WTC11 (cell line): ENCODE results near the gene PDZK1. TPM values are rescaled to one million over a fixed set of nuclear protein-coding genes. Genes with fewer than 3 reads are reported as not detected.

Source experiments
- ATAC-seq: fragments of 200-7000 bp; cut with Tn5 transposase; 2 replicates; pipeline ENCODE4 v1.10.0; 2021; ENCODE audit warnings: mild to moderate bottlenecking, moderate library complexity
- CTCF ChIA-PET: fragments of 300-600 bp; sonication (Branson Sonifier 250); formaldehyde crosslinking; loops from one replicate; lab custom pipeline; 2021; ENCODE audit warnings: antibody characterized with exemption; lab: Charles Lee
- POLR2A ChIA-PET: fragments of 350-600 bp; sonication (Branson Sonifier 250); formaldehyde crosslinking; loops from one replicate; lab custom pipeline; 2021; ENCODE audit warnings: antibody characterized with exemption; lab: Charles Lee
- DNase-seq: peaks from one replicate; pipeline ENCODE4 v3.0.0; 2021; ENCODE audit warnings: low spot score
- H3K27ac Mint-ChIP-seq: 2 replicates; pipeline ENCODE4 v1.8.0; 2021; ENCODE audit warnings: mixed read lengths
- H3K27me3 Mint-ChIP-seq: 2 replicates; pipeline ENCODE4 v1.8.0; 2021; ENCODE audit warnings: low read depth, mild to moderate bottlenecking, moderate library complexity, mixed read lengths
- H3K36me3 Mint-ChIP-seq: 2 replicates; pipeline ENCODE4 v1.8.0; 2021; ENCODE audit warnings: mixed read lengths
- H3K4me1 Mint-ChIP-seq: 2 replicates; pipeline ENCODE4 v1.8.0; 2022; ENCODE audit warnings: mixed read lengths
- H3K4me3 Mint-ChIP-seq: 2 replicates; pipeline ENCODE4 v1.8.0; 2021; ENCODE audit warnings: mild to moderate bottlenecking, moderate library complexity, mixed read lengths
- H3K9me3 Mint-ChIP-seq: 2 replicates; pipeline ENCODE4 v1.8.0; 2021; ENCODE audit warnings: mixed read lengths
- HMGA2 ChIP-seq: fragments of 250-450 bp; sonication (Bioruptor Pico); IDR thresholded peaks from 2 replicates; pipeline ENCODE4 v1.4.0; 2021; ENCODE audit warnings: mild to moderate bottlenecking, moderate library complexity
- JAZF1 ChIP-seq: fragments of 250-450 bp; sonication (Bioruptor Pico); IDR thresholded peaks from 2 replicates; pipeline ENCODE4 v1.9.0; 2021; ENCODE audit warnings: moderate library complexity, mild to moderate bottlenecking, inconsistent platforms
- NR1H2 ChIP-seq: sonication (generic); formaldehyde crosslinking; IDR thresholded peaks from 2 replicates; pipeline ENCODE4 v1.9.0; 2021; ENCODE audit warnings: mild to moderate bottlenecking, moderate library complexity, missing genetic modification reagents
- SMAD3 ChIP-seq: sonication (generic); formaldehyde crosslinking; IDR thresholded peaks from 2 replicates; pipeline ENCODE4 v1.8.0; 2022; ENCODE audit warnings: missing genetic modification reagents, mild to moderate bottlenecking, borderline replicate concordance
- SOX15 ChIP-seq: fragments of 250-450 bp; sonication (Bioruptor Pico); IDR thresholded peaks from 2 replicates; pipeline ENCODE4 v1.9.0; 2021; ENCODE audit warnings: mild to moderate bottlenecking
- SP1 ChIP-seq: sonication (generic); formaldehyde crosslinking; conservative IDR thresholded peaks from 2 replicates; pipeline ENCODE4 v1.8.1; 2022; ENCODE audit warnings: missing genetic modification reagents
- ZNF263 ChIP-seq: sonication (generic); formaldehyde crosslinking; IDR thresholded peaks from 2 replicates; pipeline ENCODE4 v1.8.1; 2022; ENCODE audit warnings: low read depth, mild to moderate bottlenecking, moderate library complexity, missing genetic modification reagents
- ZNF423 ChIP-seq: fragments of 250-450 bp; sonication (Bioruptor Pico); IDR thresholded peaks from 2 replicates; pipeline ENCODE4 v2.1.2; 2022; ENCODE audit warnings: mild to moderate bottlenecking, moderate library complexity
- total RNA-seq: library from RNA; stranded (reverse); gene quantifications from 3 replicates; pipeline ENCODE4 v1.2.3, GENCODE V29; 2021
- TF ChIP-seq, protein P1 (sequence below): sonication (generic); formaldehyde crosslinking; IDR thresholded peaks from 2 replicates; pipeline ENCODE4 v1.8.1; 2023; ENCODE audit warnings: mild to moderate bottlenecking, missing genetic modification reagents, borderline replicate concordance
- TF ChIP-seq, protein P2 (sequence below): sonication (generic); formaldehyde crosslinking; IDR thresholded peaks from 2 replicates; pipeline ENCODE4 v1.8.1; 2022; ENCODE audit warnings: mild to moderate bottlenecking, missing genetic modification reagents, moderate library complexity, borderline replicate concordance
- TF ChIP-seq, protein P3 (sequence below): sonication (generic); formaldehyde crosslinking; conservative IDR thresholded peaks from 2 replicates; pipeline ENCODE4 v1.8.1; 2023; ENCODE audit warnings: mild to moderate bottlenecking, low read depth, missing genetic modification reagents, moderate library complexity
- TF ChIP-seq, protein P4 (sequence below): sonication (generic); formaldehyde crosslinking; IDR thresholded peaks from 2 replicates; pipeline ENCODE4 v1.8.1; 2022; ENCODE audit warnings: low read depth, missing genetic modification reagents, borderline replicate concordance
- TF ChIP-seq, protein P5 (sequence below): sonication (generic); formaldehyde crosslinking; IDR thresholded peaks from 2 replicates; pipeline ENCODE4 v1.8.1; 2023; ENCODE audit warnings: mild to moderate bottlenecking, missing genetic modification reagents, moderate library complexity
- TF ChIP-seq, protein P6 (sequence below): sonication (generic); formaldehyde crosslinking; IDR thresholded peaks from 2 replicates; pipeline ENCODE4 v1.8.1; 2023; ENCODE audit warnings: mild to moderate bottlenecking, missing genetic modification reagents

Gene PDZK1
- total RNA-seq, 1 experiment from 2014 or later, result 0.77 TPM

DNA sequence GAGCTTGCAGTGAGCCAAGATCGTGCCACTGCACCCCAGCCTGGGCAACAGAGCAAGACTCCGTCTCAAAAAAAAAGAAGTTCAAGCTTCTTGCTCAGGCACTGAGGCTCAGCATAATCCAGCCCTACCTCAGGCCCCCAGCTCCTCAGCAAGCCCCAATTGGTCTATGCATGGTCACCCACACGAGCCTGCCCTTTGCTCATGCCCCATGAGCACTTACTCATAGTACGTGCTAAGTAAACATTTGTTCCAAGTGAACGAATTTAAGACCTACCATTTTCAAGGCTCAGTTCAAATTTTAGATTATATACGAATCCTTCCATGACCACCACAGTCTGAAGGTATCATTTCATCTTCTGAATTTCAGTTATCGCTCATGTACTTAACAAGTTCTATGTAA is 4.3 kb downstream of the PDZK1 start:
- Mint-ChIP-seq H3K4me1 (peaks cover 11% of the 10 kb centered on the region), H3K36me3 (no peaks in the 10 kb centered on the region), H3K4me3 (no peak overlapping the region), H3K27ac (no peak overlapping the region), H3K27me3 (no peaks in the 10 kb centered on the region; the same call in 1 of the 2 replicates), H3K9me3 (no peaks in the 10 kb centered on the region)
- DNase-seq (no peak), ATAC-seq (no peak)
- ChIA-PET CTCF (interaction anchor here (0.9 kb wide), 1 partner anchor 18 kb away, joined by 3 read pairs; no protein-coding TSS in a partner anchor), POLR2A (interaction anchor here (0.7 kb wide), 1 partner anchor 54 kb away, joined by 3 read pairs; no protein-coding TSS in a partner anchor)
- TF ChIP-seq ZNF263 (no peak), ZNF423 (CRISPR knock-in tag) (no peak), SMAD3 (no peak), NR1H2 (CRISPR knock-in tag) (no peak), HMGA2 (CRISPR knock-in tag) (no peak), SOX15 (no peak), SP1 (CRISPR knock-in tag) (no peak), JAZF1 (no peak)
- TF ChIP-seq, protein P1, sequence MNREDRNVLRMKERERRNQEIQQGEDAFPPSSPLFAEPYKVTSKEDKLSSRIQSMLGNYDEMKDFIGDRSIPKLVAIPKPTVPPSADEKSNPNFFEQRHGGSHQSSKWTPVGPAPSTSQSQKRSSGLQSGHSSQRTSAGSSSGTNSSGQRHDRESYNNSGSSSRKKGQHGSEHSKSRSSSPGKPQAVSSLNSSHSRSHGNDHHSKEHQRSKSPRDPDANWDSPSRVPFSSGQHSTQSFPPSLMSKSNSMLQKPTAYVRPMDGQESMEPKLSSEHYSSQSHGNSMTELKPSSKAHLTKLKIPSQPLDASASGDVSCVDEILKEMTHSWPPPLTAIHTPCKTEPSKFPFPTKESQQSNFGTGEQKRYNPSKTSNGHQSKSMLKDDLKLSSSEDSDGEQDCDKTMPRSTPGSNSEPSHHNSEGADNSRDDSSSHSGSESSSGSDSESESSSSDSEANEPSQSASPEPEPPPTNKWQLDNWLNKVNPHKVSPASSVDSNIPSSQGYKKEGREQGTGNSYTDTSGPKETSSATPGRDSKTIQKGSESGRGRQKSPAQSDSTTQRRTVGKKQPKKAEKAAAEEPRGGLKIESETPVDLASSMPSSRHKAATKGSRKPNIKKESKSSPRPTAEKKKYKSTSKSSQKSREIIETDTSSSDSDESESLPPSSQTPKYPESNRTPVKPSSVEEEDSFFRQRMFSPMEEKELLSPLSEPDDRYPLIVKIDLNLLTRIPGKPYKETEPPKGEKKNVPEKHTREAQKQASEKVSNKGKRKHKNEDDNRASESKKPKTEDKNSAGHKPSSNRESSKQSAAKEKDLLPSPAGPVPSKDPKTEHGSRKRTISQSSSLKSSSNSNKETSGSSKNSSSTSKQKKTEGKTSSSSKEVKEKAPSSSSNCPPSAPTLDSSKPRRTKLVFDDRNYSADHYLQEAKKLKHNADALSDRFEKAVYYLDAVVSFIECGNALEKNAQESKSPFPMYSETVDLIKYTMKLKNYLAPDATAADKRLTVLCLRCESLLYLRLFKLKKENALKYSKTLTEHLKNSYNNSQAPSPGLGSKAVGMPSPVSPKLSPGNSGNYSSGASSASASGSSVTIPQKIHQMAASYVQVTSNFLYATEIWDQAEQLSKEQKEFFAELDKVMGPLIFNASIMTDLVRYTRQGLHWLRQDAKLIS (CRISPR knock-in tag), result no peak
- TF ChIP-seq, protein P2, sequence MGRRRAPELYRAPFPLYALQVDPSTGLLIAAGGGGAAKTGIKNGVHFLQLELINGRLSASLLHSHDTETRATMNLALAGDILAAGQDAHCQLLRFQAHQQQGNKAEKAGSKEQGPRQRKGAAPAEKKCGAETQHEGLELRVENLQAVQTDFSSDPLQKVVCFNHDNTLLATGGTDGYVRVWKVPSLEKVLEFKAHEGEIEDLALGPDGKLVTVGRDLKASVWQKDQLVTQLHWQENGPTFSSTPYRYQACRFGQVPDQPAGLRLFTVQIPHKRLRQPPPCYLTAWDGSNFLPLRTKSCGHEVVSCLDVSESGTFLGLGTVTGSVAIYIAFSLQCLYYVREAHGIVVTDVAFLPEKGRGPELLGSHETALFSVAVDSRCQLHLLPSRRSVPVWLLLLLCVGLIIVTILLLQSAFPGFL (CRISPR knock-in tag), result no peak
- TF ChIP-seq, protein P3, sequence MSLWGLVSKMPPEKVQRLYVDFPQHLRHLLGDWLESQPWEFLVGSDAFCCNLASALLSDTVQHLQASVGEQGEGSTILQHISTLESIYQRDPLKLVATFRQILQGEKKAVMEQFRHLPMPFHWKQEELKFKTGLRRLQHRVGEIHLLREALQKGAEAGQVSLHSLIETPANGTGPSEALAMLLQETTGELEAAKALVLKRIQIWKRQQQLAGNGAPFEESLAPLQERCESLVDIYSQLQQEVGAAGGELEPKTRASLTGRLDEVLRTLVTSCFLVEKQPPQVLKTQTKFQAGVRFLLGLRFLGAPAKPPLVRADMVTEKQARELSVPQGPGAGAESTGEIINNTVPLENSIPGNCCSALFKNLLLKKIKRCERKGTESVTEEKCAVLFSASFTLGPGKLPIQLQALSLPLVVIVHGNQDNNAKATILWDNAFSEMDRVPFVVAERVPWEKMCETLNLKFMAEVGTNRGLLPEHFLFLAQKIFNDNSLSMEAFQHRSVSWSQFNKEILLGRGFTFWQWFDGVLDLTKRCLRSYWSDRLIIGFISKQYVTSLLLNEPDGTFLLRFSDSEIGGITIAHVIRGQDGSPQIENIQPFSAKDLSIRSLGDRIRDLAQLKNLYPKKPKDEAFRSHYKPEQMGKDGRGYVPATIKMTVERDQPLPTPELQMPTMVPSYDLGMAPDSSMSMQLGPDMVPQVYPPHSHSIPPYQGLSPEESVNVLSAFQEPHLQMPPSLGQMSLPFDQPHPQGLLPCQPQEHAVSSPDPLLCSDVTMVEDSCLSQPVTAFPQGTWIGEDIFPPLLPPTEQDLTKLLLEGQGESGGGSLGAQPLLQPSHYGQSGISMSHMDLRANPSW (CRISPR knock-in tag), result no peak
- TF ChIP-seq, protein P4, sequence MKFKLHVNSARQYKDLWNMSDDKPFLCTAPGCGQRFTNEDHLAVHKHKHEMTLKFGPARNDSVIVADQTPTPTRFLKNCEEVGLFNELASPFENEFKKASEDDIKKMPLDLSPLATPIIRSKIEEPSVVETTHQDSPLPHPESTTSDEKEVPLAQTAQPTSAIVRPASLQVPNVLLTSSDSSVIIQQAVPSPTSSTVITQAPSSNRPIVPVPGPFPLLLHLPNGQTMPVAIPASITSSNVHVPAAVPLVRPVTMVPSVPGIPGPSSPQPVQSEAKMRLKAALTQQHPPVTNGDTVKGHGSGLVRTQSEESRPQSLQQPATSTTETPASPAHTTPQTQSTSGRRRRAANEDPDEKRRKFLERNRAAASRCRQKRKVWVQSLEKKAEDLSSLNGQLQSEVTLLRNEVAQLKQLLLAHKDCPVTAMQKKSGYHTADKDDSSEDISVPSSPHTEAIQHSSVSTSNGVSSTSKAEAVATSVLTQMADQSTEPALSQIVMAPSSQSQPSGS, result no peak
- TF ChIP-seq, protein P5, sequence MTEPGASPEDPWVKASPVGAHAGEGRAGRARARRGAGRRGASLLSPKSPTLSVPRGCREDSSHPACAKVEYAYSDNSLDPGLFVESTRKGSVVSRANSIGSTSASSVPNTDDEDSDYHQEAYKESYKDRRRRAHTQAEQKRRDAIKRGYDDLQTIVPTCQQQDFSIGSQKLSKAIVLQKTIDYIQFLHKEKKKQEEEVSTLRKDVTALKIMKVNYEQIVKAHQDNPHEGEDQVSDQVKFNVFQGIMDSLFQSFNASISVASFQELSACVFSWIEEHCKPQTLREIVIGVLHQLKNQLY, result no peak
- TF ChIP-seq, protein P6, sequence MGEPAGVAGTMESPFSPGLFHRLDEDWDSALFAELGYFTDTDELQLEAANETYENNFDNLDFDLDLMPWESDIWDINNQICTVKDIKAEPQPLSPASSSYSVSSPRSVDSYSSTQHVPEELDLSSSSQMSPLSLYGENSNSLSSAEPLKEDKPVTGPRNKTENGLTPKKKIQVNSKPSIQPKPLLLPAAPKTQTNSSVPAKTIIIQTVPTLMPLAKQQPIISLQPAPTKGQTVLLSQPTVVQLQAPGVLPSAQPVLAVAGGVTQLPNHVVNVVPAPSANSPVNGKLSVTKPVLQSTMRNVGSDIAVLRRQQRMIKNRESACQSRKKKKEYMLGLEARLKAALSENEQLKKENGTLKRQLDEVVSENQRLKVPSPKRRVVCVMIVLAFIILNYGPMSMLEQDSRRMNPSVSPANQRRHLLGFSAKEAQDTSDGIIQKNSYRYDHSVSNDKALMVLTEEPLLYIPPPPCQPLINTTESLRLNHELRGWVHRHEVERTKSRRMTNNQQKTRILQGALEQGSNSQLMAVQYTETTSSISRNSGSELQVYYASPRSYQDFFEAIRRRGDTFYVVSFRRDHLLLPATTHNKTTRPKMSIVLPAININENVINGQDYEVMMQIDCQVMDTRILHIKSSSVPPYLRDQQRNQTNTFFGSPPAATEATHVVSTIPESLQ (CRISPR knock-in tag), result no peak
